Adrenal gland (tissue), 12 donors: ENCODE measurements around the gene LAMC3. TPM values are rescaled to one million over a fixed set of nuclear protein-coding genes. Genes with fewer than 3 reads are reported as not detected.

Experiments used
- DNase-seq, 7 donors: peaks; one replicate each; pipeline ENCODE4 v3.0.0-alpha.2; 2019 to 2020
- H3K27ac ChIP-seq, 5 donors: fragments of 200-600 bp; sonication (generic) in 4 of 5; 1 replicate in 3 of 5; 2 replicates in 2 of 5; pipeline versions ENCODE4 v1.5.1 to v1.8.0; 2016 to 2020; ENCODE audit warnings: mild to moderate bottlenecking in 1 of 5
- H3K27me3 ChIP-seq: fragments of 200-600 bp; 2 replicates; pipeline ENCODE4 v1.8.0; 2021
- H3K36me3 ChIP-seq, 2 donors: fragments of 200-600 bp; replicated peaks in 1 of 2; 1 replicate in 1 of 2; 2 replicates in 1 of 2; pipeline versions ENCODE4 v1.5.1 to v1.8.0; 2018 to 2022
- H3K4me1 ChIP-seq, 2 donors: fragments of 200-600 bp; replicated peaks in 1 of 2; 1 replicate in 1 of 2; 2 replicates in 1 of 2; pipeline versions ENCODE4 v1.5.1 to v1.8.0; 2018 to 2021
- H3K4me3 ChIP-seq, 4 donors: fragments of 200-600 bp; sonication (generic) in 3 of 4; one replicate each; pipeline ENCODE4 v1.5.1; 2016 to 2018
- H3K9me3 ChIP-seq, 3 donors: fragments of 200-600 bp; sonication (generic) in 1 of 3; replicated peaks in 1 of 3; 1 replicate in 2 of 3; 2 replicates in 1 of 3; pipeline versions ENCODE4 v1.5.1 to v1.8.0; 2016 to 2021
- POLR2A ChIP-seq, 2 donors: fragments of 450-650 bp; IDR thresholded peaks; one replicate each; pipeline ENCODE4 v1.6.1; 2017; ENCODE audit warnings: antibody characterized with exemption in 2 of 2, mild to moderate bottlenecking in 2 of 2, moderate library complexity in 1 of 2
- WGBS, 4 donors: extraction: QIAGEN DNeasy Blood & Tissue Kit in 2 of 4; methylation state at CpG; one replicate each; pipeline versions ENCODE4 v1.1.5 to v1.1.7; 2013 to 2017; 5-methylcytosine and 5-hydroxymethylcytosine counted together
- intact Hi-C, 2 donors: fragments of 100-400 bp; cut with DNase I; formaldehyde crosslinking; loops; one replicate each; pipeline versions ENCODE4 v1.14.1 to v1.15.0; 2022 to 2023
- polyA plus RNA-seq, 3 donors: library from polyadenylated mRNA; stranded (reverse); fragments of 200-250 nt in 2 of 3; fragments of 350-450 nt in 1 of 3; fragmentation: Illumina TruSeq in 1 of 3; extraction: RNeasy Lipid Tissue Mini Kit (QIAGEN cat#74804) in 1 of 3; gene quantifications; one replicate each; pipeline ENCODE4 v1.2.3, GENCODE V29; 2013 to 2014
- total RNA-seq, 9 donors: library from RNA; depleted of rRNA in 4 of 9; stranded (reverse); fragments of >200 nt in 4 of 9; fragments of 120-200 nt in 1 of 9; fragmentation: NEBNext Ultra II Directional in 1 of 9; extraction: Animal tissue kit (Norgen Biotek cat#: 25700) in 1 of 9; gene quantifications; one replicate each; pipeline versions ENCODE4 v1.1.0 to v1.2.4, GENCODE V29; 2013 to 2023
- TF ChIP-seq, protein P1 (sequence below), 6 experiments: fragments of 450-650 bp in 4 of 6; fragments of 200-600 bp in 2 of 6; sonication (generic) in 1 of 6; IDR thresholded peaks; 1 replicate in 5 of 6; 2 replicates in 1 of 6; pipeline versions ENCODE4 v1.5.1 to v1.8.0; 2016 to 2021; ENCODE audit warnings: antibody characterized with exemption in 6 of 6, mild to moderate bottlenecking in 2 of 6, moderate library complexity in 1 of 6
- donor health status: healthy with polysubstance abuse.
- donor health status: Bipolar disorder and iron deficiency.
- donor health status: DM: yes; HTN: yes; CAD: no.
- donor health status: DM: no; HTN: no; CAD: no.
- donor health status: DM: no; HTN: no; CAD: no.
- donor health status: DM: yes; HTN: yes; CAD: no.

LAMC3 gene
- total and polyA plus RNA-seq, 12 donors: 3.3 to 125 (median 49.7) TPM

DNA sequence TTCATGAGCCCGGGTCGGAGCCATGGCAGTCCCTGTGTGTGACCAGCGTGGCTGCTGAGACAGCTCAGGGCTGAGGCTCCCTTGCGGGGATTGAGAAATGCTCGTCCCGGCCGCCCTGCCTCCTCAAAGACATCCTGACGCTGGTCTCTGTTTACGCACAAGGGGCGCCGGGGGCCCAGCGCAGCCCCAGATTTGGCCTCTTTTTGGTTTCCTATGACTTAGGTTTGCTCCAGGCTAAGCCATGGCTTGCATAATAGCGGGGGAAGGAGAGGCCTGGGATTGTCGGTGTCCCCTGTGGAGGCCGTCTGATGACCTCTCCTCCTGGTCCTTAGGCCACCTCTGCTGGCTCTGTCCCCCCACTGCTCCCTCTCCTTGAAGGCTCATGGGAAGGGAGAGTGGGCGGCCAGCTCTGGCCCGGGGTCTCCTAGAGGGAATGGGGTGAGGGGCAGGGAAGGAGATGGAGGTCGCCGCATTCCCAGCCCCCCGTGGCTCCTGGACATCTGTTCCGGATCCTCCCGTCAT is 3.5 kb downstream of the LAMC3 start:
- intact Hi-C loops: no loop called here
- H3K27ac ChIP-seq: peak overlapping the region; percentile 32 to 91 (median 57)
- H3K27me3 ChIP-seq: peaks cover 14% of the 10 kb centered on the region
- H3K4me3 ChIP-seq: no peak overlapping the region
- no peak for TF ChIP-seq POLR2A (IDR thresholded peaks at IDR 0.05)
- TF ChIP-seq, protein P1, sequence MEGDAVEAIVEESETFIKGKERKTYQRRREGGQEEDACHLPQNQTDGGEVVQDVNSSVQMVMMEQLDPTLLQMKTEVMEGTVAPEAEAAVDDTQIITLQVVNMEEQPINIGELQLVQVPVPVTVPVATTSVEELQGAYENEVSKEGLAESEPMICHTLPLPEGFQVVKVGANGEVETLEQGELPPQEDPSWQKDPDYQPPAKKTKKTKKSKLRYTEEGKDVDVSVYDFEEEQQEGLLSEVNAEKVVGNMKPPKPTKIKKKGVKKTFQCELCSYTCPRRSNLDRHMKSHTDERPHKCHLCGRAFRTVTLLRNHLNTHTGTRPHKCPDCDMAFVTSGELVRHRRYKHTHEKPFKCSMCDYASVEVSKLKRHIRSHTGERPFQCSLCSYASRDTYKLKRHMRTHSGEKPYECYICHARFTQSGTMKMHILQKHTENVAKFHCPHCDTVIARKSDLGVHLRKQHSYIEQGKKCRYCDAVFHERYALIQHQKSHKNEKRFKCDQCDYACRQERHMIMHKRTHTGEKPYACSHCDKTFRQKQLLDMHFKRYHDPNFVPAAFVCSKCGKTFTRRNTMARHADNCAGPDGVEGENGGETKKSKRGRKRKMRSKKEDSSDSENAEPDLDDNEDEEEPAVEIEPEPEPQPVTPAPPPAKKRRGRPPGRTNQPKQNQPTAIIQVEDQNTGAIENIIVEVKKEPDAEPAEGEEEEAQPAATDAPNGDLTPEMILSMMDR (IDR thresholded peaks at IDR 0.05): no peak
- WGBS, 4 donors: 43 to 73% (median 62%) methylated on average over 4 to 22 of the region's 22 CpGs
- no peaks in the 10 kb centered on the region for H3K9me3 ChIP-seq
- DNase-seq: peak in 5 of 7 donors; percentile 31 to 80 (median 51)
- H3K4me1 ChIP-seq: no peaks in the 10 kb centered on the region
- no peaks in the 10 kb centered on the region for H3K36me3 ChIP-seq

DNA sequence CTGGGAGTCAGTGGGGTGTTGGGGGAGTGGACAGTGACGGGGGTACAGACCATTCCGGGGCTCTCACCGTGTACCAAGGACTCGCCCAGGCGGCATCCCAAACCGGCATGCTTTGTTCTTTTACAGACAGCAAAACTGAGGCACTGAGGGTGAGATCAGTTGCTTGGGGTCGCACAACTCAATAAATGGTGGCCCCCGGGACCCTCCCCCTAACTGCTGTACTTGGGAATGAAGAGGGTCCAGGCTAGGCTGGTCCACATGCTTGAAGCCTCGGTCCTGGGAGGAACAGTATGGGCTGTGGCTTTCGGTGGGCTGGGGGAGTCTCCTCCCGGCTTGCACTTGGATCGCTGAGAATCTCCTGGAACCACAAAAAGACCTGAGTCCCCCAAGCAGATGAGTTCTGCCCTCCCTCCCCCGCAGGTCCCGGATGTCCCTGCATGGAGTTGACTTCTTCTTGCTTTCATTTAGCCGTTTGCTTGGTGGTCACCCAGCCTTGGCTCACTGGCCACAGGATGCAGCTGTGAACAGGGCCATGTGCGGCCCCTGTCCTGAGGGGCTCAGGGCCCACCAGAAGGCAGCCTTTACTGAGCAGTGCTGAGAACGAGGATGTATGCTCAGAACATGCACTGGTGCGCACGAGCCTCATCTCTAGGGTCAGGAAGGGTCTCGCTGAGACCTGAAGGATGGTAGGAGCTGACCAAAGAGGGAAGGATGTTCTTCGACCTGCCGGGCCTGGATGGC is 4.2 kb downstream of the LAMC3 start:
- Histone ChIP-seq H3K4me1 (no peaks in the 10 kb centered on the region), H3K9me3 (no peaks in the 10 kb centered on the region), H3K27ac (peak overlapping the region in 4 of 5 donors; percentile 23 to 91 (median 62)), H3K4me3 (no peak overlapping the region), H3K36me3 (no peaks in the 10 kb centered on the region), H3K27me3 (peaks cover 13% of the 10 kb centered on the region)
- intact Hi-C loops: no loop called here
- no peak for DNase-seq
- TF ChIP-seq, protein P1 (IDR thresholded peaks at IDR 0.05): no peak
- TF ChIP-seq POLR2A (IDR thresholded peaks at IDR 0.05): no peak
- WGBS, 4 donors: 82 to 86% (median 83%) methylated on average over 5 to 22 of the region's 22 CpGs

DNA sequence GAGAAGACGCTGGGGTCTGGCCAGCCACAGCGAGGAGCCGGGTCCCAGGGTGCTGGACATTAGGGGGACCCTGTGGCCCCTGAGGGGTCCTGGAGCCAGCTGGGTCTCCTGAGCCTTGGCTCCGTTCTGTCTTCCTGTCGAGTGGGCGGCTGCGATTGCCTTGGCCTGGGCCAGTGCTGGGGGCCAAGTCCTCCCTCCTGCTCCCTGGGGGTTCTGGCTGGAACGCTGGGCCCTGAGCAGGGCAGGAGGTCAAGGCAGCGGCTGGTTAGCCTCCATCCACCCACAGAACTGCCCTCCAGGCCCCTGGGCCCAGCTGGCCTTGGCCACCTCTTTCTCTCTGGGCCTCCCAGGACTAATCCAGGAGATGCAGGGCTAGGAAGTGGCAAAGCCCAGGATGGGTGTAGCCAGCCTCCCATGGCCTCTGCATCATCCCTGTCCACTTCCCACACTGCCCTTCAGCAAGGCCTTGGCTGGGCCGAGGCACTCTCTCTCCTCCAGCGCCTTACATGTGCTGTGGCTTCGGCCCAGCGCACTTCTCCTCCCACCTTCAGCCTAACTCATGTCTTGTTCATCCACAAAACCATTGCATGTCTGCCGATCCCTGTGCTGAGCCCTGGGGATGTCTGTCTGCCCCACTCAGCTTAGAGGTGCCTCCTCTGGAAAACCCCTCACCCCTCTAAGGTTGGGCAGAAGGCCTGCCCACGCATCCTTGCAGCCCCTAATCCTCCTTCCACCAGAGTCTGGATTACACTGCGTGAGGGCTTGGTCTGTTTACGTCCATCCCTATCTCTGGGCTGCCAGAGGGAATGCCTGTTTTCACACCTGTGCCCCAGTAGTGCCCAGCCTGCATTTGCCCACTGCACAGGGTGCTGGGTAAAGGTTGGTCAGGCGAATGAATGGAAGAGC is 5.0 kb downstream of the LAMC3 start:
- intact Hi-C loops: no loop called here
- no peak overlapping the region for H3K4me3 ChIP-seq
- peaks cover 7% of the 10 kb centered on the region for H3K27me3 ChIP-seq
- no peaks in the 10 kb centered on the region for H3K36me3 ChIP-seq
- TF ChIP-seq POLR2A (IDR thresholded peaks at IDR 0.05): no peak
- TF ChIP-seq, protein P1 (IDR thresholded peaks at IDR 0.05): no peak
- peak overlapping the region in 3 of 5 donors; percentile 23 to 91 (median 78) for H3K27ac ChIP-seq
- 64 to 72% (median 68%) methylated on average over 10 to 18 of the region's 18 CpGs for WGBS, 4 donors
- H3K9me3 ChIP-seq: no peaks in the 10 kb centered on the region
- no peaks in the 10 kb centered on the region for H3K4me1 ChIP-seq
- DNase-seq: peak in 5 of 7 donors; percentile 35 to 70 (median 53)

DNA sequence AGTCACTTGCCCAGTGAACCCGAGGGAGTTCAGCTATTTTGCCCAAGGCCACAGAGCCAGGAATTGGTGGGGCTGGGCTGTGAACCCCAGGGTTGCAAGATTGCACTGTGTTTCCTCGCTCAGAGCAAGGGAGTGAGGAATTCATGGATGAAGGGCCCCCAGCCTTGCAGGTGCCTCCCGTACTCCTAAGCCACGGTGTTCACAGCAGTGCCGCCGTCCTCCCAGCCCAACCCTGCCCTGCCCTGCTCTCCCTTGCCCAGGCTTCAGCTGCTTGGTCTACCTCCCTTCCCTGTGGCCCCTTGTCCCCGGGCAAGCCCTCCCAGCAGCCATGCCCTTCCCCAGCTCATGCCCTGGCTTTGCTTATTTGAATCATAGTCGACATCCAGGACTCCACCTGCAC is 6.1 kb downstream of the LAMC3 start:
- intact Hi-C loops: no loop called here
- Histone ChIP-seq H3K9me3 (no peaks in the 10 kb centered on the region), H3K4me1 (no peaks in the 10 kb centered on the region), H3K36me3 (no peaks in the 10 kb centered on the region), H3K27ac (no peak overlapping the region), H3K4me3 (no peak overlapping the region), H3K27me3 (no peaks in the 10 kb centered on the region)
- 80 to 88% (median 84%) methylated on average over 4 to 8 of the region's 8 CpGs for WGBS, 4 donors
- DNase-seq: no peak
- TF ChIP-seq, protein P1 (IDR thresholded peaks at IDR 0.05): no peak
- TF ChIP-seq POLR2A (IDR thresholded peaks at IDR 0.05): no peak
